ENCODE measurements around the gene MRGPRX4. TPM values are rescaled to one million over a fixed set of nuclear protein-coding genes. Genes with fewer than 3 reads are reported as not detected.

MRGPRX4 gene
- total RNA-seq, 1 donor: not detected

- DNase-seq (ENCODE audit: low read depth in 2 of 3, low spot score in 2 of 3): no peak
These were observed 32.1 kb downstream of the MRGPRX4 start for GRCh38 chr11:18204771-18205170.

GRCh38 chr11:18209058-18209457 is 36.4 kb downstream of the MRGPRX4 start:
- no peak for DNase-seq (ENCODE audit: low read depth in 2 of 3, low spot score in 2 of 3)

DNA sequence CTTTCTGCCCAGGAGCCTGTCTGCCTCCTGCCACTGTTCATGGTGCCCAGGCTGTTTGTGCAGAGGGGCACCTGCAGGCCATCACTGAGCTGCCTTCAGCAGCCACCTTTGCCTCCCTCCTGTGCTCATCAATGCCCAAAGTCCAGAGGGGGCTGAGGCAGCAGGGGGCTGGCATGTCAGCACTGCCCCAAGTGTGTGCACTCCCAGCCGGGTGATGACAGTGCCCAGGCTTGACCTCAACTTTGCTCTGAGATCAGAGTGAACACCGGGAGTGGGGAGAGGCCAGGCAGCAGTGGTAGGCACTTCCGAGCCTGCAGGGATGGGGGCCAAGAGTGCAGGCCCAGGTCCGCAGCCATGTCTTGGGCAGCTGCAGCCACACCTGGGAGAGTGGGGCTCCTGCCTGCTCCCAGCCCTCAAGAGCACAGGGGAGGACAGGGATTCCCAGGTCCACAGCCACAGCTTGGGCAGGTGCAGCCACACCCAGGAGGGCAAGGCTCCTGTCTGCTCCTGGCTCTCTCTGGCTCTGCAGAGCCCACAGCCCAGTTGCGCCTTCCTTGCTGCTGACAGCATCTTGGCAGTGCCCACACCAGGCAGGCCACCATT is 48.7 kb downstream of the MRGPRX4 start:
- no peak for DNase-seq (ENCODE audit: low read depth in 2 of 3, low spot score in 2 of 3)

GRCh38 chr11:18222814-18223421 is 50.3 kb downstream of the MRGPRX4 start:
- DNase-seq (ENCODE audit: low read depth in 2 of 3, low spot score in 2 of 3): no peak

Other genes with a start within 250 kb of the MRGPRX4 start
- gene SERGEF, start 159.8 kb upstream of the MRGPRX4 start, total RNA-seq: 36.9 TPM
- 0.27 TPM for gene TPH1, start 126.6 kb upstream of the MRGPRX4 start, total RNA-seq
- 9.7 TPM for gene SAAL1, start 66.8 kb upstream of the MRGPRX4 start, total RNA-seq
- gene MRGPRX3, start 40.3 kb upstream of the MRGPRX4 start, total RNA-seq: not detected
- gene SAA4, start 64.0 kb downstream of the MRGPRX4 start, total RNA-seq: not detected
- not detected for gene SAA2, start 75.8 kb downstream of the MRGPRX4 start, total RNA-seq
- gene SAA1, start 93.4 kb downstream of the MRGPRX4 start, total RNA-seq: not detected
- 11.8 TPM for gene HPS5, start 149.3 kb downstream of the MRGPRX4 start, total RNA-seq
- gene GTF2H1, start 149.7 kb downstream of the MRGPRX4 start, total RNA-seq: 40.9 TPM
- 177 TPM for gene LDHA, start 221.7 kb downstream of the MRGPRX4 start, total RNA-seq
- gene LDHC, start 239.5 kb downstream of the MRGPRX4 start, total RNA-seq: not detected